Breast epithelium (tissue), 4 donors: Measurements from ENCODE around the gene NEGR1. TPM values are rescaled to one million over a fixed set of nuclear protein-coding genes. Genes with fewer than 3 reads are reported as not detected.

Experiments
- DNase-seq, 2 donors: peaks; one replicate each; pipeline ENCODE4 v3.0.0-alpha.2; 2019; ENCODE audit warnings: low spot score in 2 of 2
- H3K27ac ChIP-seq, 2 donors: fragments of 200-600 bp; sonication (generic) in 1 of 2; one replicate each; pipeline ENCODE4 v1.5.1; 2016 to 2019; ENCODE audit warnings: mild to moderate bottlenecking in 1 of 2
- H3K27me3 ChIP-seq, 2 donors: fragments of 200-600 bp; sonication (generic) in 1 of 2; one replicate each; pipeline versions ENCODE4 v1.5.1 to v1.6.0; 2017 to 2019; ENCODE audit warnings: control low read depth in 1 of 2, mild to moderate bottlenecking in 1 of 2
- H3K36me3 ChIP-seq: fragments of 200-600 bp; one replicate; pipeline ENCODE4 v1.5.1; 2019
- H3K4me1 ChIP-seq, 2 donors: fragments of 200-600 bp; sonication (generic); one replicate each; pipeline ENCODE4 v1.5.1; 2016 to 2019; ENCODE audit warnings: control low read depth in 1 of 2
- H3K4me3 ChIP-seq, 3 donors: fragments of 200-600 bp; sonication (generic); 1 replicate in 2 of 3; 2 replicates in 1 of 3; pipeline ENCODE4 v1.5.1; 2016 to 2019; ENCODE audit warnings: mild to moderate bottlenecking in 3 of 3, moderate library complexity in 2 of 3
- H3K9me3 ChIP-seq, 2 donors: fragments of 200-600 bp; sonication (generic) in 1 of 2; one replicate each; pipeline ENCODE4 v1.5.1; 2016 to 2019; ENCODE audit warnings: control low read depth in 1 of 2
- POLR2A ChIP-seq: fragments of 450-650 bp; IDR thresholded peaks from one replicate; pipeline ENCODE4 v1.6.1; 2016; ENCODE audit warnings: antibody characterized with exemption, mild to moderate bottlenecking, moderate library complexity
- POLR2AphosphoS5 ChIP-seq, 3 donors: sonication (generic); formaldehyde crosslinking; IDR thresholded peaks; one replicate each; pipeline ENCODE4 v1.6.1; 2017; ENCODE audit warnings: antibody characterized with exemption in 3 of 3
- intact Hi-C: fragments of 100-400 bp; cut with DNase I; formaldehyde crosslinking; loops from one replicate; pipeline ENCODE4 v1.15.1; 2023; ENCODE audit warnings: low total_unique reads
- total RNA-seq, 3 donors: library from RNA; depleted of rRNA; stranded (reverse); fragments of >200 nt; gene quantifications; one replicate each; pipeline ENCODE4 v1.1.0, GENCODE V29; 2016
- TF ChIP-seq, protein P1 (sequence below), 3 donors: fragments of 450-650 bp; IDR thresholded peaks; one replicate each; pipeline ENCODE4 v1.5.1; 2016 to 2017; ENCODE audit warnings: antibody characterized with exemption in 3 of 3, mild to moderate bottlenecking in 3 of 3, moderate library complexity in 3 of 3

Gene NEGR1
- total RNA-seq, 3 donors from 2014 or later, result 5.6 to 33.3 (median 7.9) TPM

DNA sequence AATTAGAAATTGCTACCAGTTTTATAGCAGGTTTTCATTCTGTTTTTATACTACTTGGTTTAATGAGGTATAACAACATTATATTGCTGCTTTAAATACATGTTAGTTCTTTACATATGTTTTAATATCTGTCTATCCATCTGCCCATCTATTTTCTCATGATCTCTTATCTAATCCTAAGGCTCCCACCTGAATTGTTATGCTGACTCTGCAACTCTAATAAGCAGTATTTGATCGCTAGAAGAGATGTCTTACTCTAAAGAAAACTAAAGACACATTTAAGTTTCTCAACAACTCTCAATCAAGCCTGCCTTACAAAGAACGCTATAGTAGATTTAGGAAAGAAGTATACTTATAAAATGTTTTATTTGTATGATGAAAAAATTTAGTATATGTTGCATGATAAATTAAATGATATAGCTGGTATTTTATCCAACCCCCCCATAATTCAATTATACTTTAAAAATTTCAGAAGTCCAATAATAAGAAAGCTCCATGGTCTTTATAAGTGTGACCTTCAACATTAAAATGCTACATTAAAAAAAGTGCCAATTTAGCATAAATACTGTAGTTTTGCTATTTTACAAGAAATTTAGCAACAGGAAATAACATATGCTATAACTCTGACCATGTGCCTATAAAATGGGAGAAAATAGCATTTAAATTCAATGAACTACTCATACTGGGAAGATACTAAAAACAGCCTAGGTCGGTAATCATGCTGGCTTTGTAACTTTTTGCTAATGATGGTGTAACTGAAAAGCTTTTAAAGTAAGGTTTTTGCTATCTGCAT, 180.3 kb downstream of the NEGR1 start:
- H3K27me3 ChIP-seq, result no peaks in the 10 kb centered on the region
- TF ChIP-seq POLR2A, result no peak
- TF ChIP-seq POLR2AphosphoS5 (IDR thresholded peaks at IDR 0.05), result no peak
- TF ChIP-seq, protein P1, sequence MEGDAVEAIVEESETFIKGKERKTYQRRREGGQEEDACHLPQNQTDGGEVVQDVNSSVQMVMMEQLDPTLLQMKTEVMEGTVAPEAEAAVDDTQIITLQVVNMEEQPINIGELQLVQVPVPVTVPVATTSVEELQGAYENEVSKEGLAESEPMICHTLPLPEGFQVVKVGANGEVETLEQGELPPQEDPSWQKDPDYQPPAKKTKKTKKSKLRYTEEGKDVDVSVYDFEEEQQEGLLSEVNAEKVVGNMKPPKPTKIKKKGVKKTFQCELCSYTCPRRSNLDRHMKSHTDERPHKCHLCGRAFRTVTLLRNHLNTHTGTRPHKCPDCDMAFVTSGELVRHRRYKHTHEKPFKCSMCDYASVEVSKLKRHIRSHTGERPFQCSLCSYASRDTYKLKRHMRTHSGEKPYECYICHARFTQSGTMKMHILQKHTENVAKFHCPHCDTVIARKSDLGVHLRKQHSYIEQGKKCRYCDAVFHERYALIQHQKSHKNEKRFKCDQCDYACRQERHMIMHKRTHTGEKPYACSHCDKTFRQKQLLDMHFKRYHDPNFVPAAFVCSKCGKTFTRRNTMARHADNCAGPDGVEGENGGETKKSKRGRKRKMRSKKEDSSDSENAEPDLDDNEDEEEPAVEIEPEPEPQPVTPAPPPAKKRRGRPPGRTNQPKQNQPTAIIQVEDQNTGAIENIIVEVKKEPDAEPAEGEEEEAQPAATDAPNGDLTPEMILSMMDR (IDR thresholded peaks at IDR 0.05), result no peak
- intact Hi-C loops, result no loop called here

DNA sequence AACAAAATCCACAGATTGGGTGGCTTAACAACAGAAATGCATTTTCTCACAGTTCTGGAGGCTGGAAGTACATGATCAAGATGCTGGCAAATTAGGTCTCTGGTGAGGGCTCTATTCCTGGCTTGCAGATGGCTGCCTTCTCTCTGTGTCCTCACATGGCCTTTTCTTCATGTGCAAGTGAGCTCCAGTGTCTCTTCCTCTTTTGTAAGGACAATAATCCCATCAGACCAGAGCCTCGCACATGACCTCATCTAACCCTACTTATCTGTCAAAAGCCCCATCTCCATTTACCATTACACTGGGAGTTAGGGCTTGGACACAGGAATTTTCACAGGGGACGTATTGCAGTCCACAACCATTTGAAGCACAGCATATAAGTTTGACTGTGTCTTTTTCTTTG, 181.6 kb downstream of the NEGR1 start:
- no peaks in the 10 kb centered on the region for H3K27me3 ChIP-seq
- H3K4me1 ChIP-seq, result no peaks in the 10 kb centered on the region
- H3K27ac ChIP-seq, result no peak overlapping the region
- intact Hi-C loops, result no loop called here
- H3K9me3 ChIP-seq, result no peaks in the 10 kb centered on the region
- no peaks in the 10 kb centered on the region for H3K36me3 ChIP-seq
- DNase-seq, result no peak
- H3K4me3 ChIP-seq, result no peak overlapping the region
- no peak for TF ChIP-seq POLR2AphosphoS5 (IDR thresholded peaks at IDR 0.05)
- no peak for TF ChIP-seq POLR2A
- TF ChIP-seq, protein P1 (IDR thresholded peaks at IDR 0.05), result no peak

More for the DNA sequence above, 180.3 kb downstream of the NEGR1 start:
- no peak overlapping the region for H3K4me3 ChIP-seq
- H3K4me1 ChIP-seq, result no peaks in the 10 kb centered on the region
- H3K9me3 ChIP-seq, result no peaks in the 10 kb centered on the region
- H3K36me3 ChIP-seq, result no peaks in the 10 kb centered on the region
- no peak for DNase-seq
- H3K27ac ChIP-seq, result no peak overlapping the region

DNA sequence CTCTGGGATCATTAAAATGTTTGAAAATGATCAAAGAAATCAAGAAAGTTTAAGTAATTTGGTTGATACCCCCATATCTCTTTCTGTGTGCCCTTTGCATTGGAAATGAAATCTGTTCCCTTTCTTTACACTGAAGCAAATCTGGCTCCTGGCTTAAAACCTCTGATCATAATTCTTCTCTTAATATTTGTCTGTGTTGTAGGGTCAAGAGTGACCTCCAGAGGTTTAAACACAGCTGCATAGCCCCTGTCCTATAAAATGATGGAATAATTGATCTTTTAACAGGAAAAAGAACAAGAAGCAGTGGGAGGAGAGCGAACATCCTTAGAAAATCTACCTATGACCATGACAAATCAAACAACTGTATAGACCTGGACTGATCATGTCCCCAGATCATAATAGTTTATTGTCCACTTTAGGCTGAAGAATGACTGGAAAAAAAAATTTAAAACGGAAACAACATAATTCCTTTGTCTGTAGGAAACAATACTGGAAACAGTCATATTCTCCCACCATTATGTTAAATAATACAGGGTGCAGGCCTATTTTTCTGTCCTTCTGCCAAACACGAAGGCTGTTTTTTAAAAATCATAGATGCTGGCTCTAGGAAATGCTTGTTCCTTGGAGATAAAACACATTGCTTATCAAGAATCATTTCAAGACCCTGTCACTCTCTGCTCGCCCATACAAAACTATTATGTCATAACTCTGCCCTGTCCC, 184.3 kb downstream of the NEGR1 start:
- H3K4me1 ChIP-seq, result no peaks in the 10 kb centered on the region
- no peak overlapping the region for H3K4me3 ChIP-seq
- no peak for TF ChIP-seq POLR2AphosphoS5 (IDR thresholded peaks at IDR 0.05)
- TF ChIP-seq, protein P1 (IDR thresholded peaks at IDR 0.05), result no peak
- TF ChIP-seq POLR2A, result no peak
- no peak for DNase-seq
- no peak overlapping the region for H3K27ac ChIP-seq
- no peaks in the 10 kb centered on the region for H3K27me3 ChIP-seq
- no peaks in the 10 kb centered on the region for H3K9me3 ChIP-seq
- no peaks in the 10 kb centered on the region for H3K36me3 ChIP-seq
- intact Hi-C loops, result no loop called here

DNA sequence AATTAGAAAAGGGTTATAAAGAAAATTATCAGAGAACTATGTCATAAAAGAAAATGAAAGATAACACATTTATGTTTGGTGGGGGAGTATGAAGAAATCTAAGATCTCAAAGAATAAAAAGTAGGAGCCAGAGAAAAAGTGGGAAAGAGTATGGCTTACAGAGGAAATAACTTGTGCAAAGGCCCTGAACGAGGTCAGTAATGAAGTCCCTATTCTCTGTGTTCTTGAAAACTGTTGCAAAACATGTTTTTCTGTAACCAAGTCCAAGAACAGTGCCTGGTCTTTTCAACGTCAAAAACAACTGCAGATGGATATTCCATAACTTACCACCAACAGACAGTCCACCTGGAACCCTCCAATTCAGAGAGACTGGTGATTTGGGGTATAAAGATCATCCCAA, 188.1 kb downstream of the NEGR1 start:
- H3K9me3 ChIP-seq, result no peaks in the 10 kb centered on the region
- intact Hi-C loops, result no loop called here
- H3K36me3 ChIP-seq, result no peaks in the 10 kb centered on the region
- TF ChIP-seq, protein P1 (IDR thresholded peaks at IDR 0.05), result no peak
- TF ChIP-seq POLR2A (no peak), POLR2AphosphoS5 (IDR thresholded peaks at IDR 0.05) (no peak)
- H3K27me3 ChIP-seq, result no peaks in the 10 kb centered on the region
- no peak overlapping the region for H3K27ac ChIP-seq
- DNase-seq, result no peak
- H3K4me3 ChIP-seq, result no peak overlapping the region
- no peaks in the 10 kb centered on the region for H3K4me1 ChIP-seq

DNA sequence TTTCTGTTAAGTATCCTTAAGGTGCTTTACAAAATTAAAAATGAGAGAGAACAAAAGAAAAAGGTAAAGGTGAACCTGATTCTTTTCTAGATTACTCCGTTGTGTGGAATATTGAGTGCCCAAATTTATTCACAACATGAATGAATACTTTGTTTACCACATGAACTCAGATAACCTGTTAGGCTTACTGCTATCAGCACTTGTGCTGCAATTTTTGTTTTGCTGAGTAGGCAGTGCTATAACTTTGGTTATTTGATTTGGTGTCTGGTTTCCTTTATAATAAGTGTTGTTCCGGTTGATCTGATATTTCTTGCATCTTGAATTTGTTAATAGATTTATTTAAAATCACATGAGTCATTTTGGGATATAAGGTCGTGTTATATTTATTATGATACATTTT, 195.9 kb downstream of the NEGR1 start:
- no peak for TF ChIP-seq POLR2AphosphoS5 (IDR thresholded peaks at IDR 0.05)
- no peak for TF ChIP-seq POLR2A
- TF ChIP-seq, protein P1 (IDR thresholded peaks at IDR 0.05), result no peak
- intact Hi-C loops, result no loop called here
- H3K36me3 ChIP-seq, result no peaks in the 10 kb centered on the region

More for the DNA sequence above, 195.9 kb downstream of the NEGR1 start:
- Histone ChIP-seq H3K4me1 (no peaks in the 10 kb centered on the region), H3K9me3 (no peaks in the 10 kb centered on the region), H3K27ac (no peak overlapping the region), H3K4me3 (no peak overlapping the region), H3K27me3 (no peaks in the 10 kb centered on the region)
- no peak for DNase-seq
